Lower leg skin (tissue), 4 donors: ENCODE results near the gene FPGT. TPM values are rescaled to one million over a fixed set of nuclear protein-coding genes. Genes with fewer than 3 reads are reported as not detected.

ENCODE experiments used
- DNase-seq, 2 donors: peaks; one replicate each; pipeline ENCODE4 v3.0.0-alpha.2; 2019; ENCODE audit warnings: low spot score in 2 of 2
- H3K4me3 ChIP-seq: fragments of 200-600 bp; sonication (generic); 2 replicates; pipeline ENCODE4 v1.5.1; 2017; ENCODE audit warnings: mild to moderate bottlenecking, low read depth; ENCODE audit not compliant: poor library complexity, severe bottlenecking
- CTCF ChIP-seq, 3 donors: fragments of 450-650 bp; IDR thresholded peaks; one replicate each; pipeline ENCODE4 v1.5.1; 2016; ENCODE audit warnings: antibody characterized with exemption in 3 of 3, mild to moderate bottlenecking in 3 of 3, moderate library complexity in 2 of 3
- POLR2A ChIP-seq, 2 donors: fragments of 450-650 bp; IDR thresholded peaks; one replicate each; pipeline ENCODE4 v1.6.1; 2016 to 2017; ENCODE audit warnings: antibody characterized with exemption in 2 of 2, mild to moderate bottlenecking in 1 of 2, moderate library complexity in 1 of 2
- WGBS, 2 donors: methylation state at CpG; one replicate each; pipeline ENCODE4 v1.1.5; 2018; 5-methylcytosine and 5-hydroxymethylcytosine counted together
- intact Hi-C: fragments of 100-400 bp; cut with DNase I; formaldehyde crosslinking; loops from one replicate; pipeline ENCODE4 v1.15.0; 2023; ENCODE audit warnings: low total_unique reads
- total RNA-seq, 4 donors: library from RNA; depleted of rRNA; stranded (reverse); fragments of >200 nt; gene quantifications; one replicate each; pipeline ENCODE4 v1.1.0, GENCODE V29; 2016

The FPGT gene
- total RNA-seq, 4 donors from 2014 or later = 6.3 to 17.5 (median 11.7) TPM

- WGBS, 2 donors = 95 to 97% methylated on average over 5 of the region's 5 CpGs
- no peak overlapping the region for H3K4me3 ChIP-seq
- no peak for DNase-seq
- TF ChIP-seq POLR2A (IDR thresholded peaks at IDR 0.05) (no peak), CTCF (IDR thresholded peaks at IDR 0.05) (no peak)
- intact Hi-C loops = no loop called here
These were observed 24.7 kb downstream of the FPGT start for GRCh38 chr1:74222701-74223100.

GRCh38 chr1:74223453-74223852, 25.4 kb downstream of the FPGT start:
- WGBS, 2 donors = 80 to 87% methylated on average over 3 of the region's 3 CpGs
- no peak for TF ChIP-seq POLR2A (IDR thresholded peaks at IDR 0.05)
- no peak for TF ChIP-seq CTCF (IDR thresholded peaks at IDR 0.05)
- intact Hi-C loops = no loop called here
- no peak for DNase-seq
- no peak overlapping the region for H3K4me3 ChIP-seq

GRCh38 chr1:74235153-74235552, 37.1 kb downstream of the FPGT start, which contains the start of gene TNNI3K:
Gene TNNI3K (plus strand): TSS chr1:74235387. CDS start chr1:74235452, 65 bp downstream.
- no peak within 1 kb of the TSS for H3K4me3 ChIP-seq
- intact Hi-C loops = no loop called here
- no peak for TF ChIP-seq CTCF (IDR thresholded peaks at IDR 0.05)
- TF ChIP-seq POLR2A (IDR thresholded peaks at IDR 0.05) = no peak
- no peak for DNase-seq
- 79 to 92% methylated on average over 2 of the region's 2 CpGs for WGBS, 2 donors

GRCh38 chr1:74236440-74236839, 38.4 kb downstream of the FPGT start:
- DNase-seq = no peak
- WGBS, 2 donors = 93 to 96% methylated on average over 3 of the region's 3 CpGs
- H3K4me3 ChIP-seq = no peak overlapping the region
- TF ChIP-seq POLR2A (IDR thresholded peaks at IDR 0.05) = no peak
- no peak for TF ChIP-seq CTCF (IDR thresholded peaks at IDR 0.05)
- intact Hi-C loops = no loop called here

- TF ChIP-seq POLR2A (IDR thresholded peaks at IDR 0.05) (no peak), CTCF (IDR thresholded peaks at IDR 0.05) (no peak)
- 76 to 82% methylated on average over 1 of the region's 1 CpG for WGBS, 2 donors
- H3K4me3 ChIP-seq = no peak overlapping the region
- intact Hi-C loops = no loop called here
- DNase-seq = no peak
These were observed 39.0 kb downstream of the FPGT start for GRCh38 chr1:74237035-74237434.

- TF ChIP-seq CTCF (IDR thresholded peaks at IDR 0.05) (no peak), POLR2A (IDR thresholded peaks at IDR 0.05) (no peak)
- no peak overlapping the region for H3K4me3 ChIP-seq
- intact Hi-C loops = no loop called here
- whole genome bisulfite sequencing, 2 donors = 93 to 96% methylated on average over 4 of the region's 4 CpGs
- no peak for DNase-seq
These were observed 39.7 kb downstream of the FPGT start for GRCh38 chr1:74237787-74238186.
